Lower lobe of right lung (tissue), 2 donors: Measurements from ENCODE around the gene NEDD4L. TPM values are rescaled to one million over a fixed set of nuclear protein-coding genes. Genes with fewer than 3 reads are reported as not detected.
A peak's percentile ranks its signal among the peaks of the same experiment; 100 is the strongest.

Experiments
- ATAC-seq, 2 donors: fragments of 200-7000 bp; cut with Tn5 transposase; one replicate each; pipeline ENCODE4 v1.9.1; 2020 to 2022; ENCODE audit warnings: mild to moderate bottlenecking in 2 of 2, moderate library complexity in 2 of 2
- DNase-seq: peaks from one replicate; pipeline ENCODE4 v3.0.0-alpha.2; 2020
- H3K27ac ChIP-seq: fragments of 200-600 bp; one replicate; pipeline ENCODE4 v1.8.0; 2022
- H3K27me3 ChIP-seq: fragments of 200-600 bp; one replicate; pipeline ENCODE4 v1.8.0; 2022; ENCODE audit warnings: low read depth
- H3K36me3 ChIP-seq: fragments of 200-600 bp; one replicate; pipeline ENCODE4 v1.8.0; 2022; ENCODE audit warnings: mild to moderate bottlenecking
- H3K4me1 ChIP-seq: fragments of 200-600 bp; one replicate; pipeline ENCODE4 v1.8.0; 2022
- H3K4me3 ChIP-seq: fragments of 200-600 bp; one replicate; pipeline ENCODE4 v1.8.0; 2022; ENCODE audit warnings: mild to moderate bottlenecking
- H3K9me3 ChIP-seq: fragments of 200-600 bp; one replicate; pipeline ENCODE4 v1.8.0; 2022
- CTCF ChIP-seq: fragments of 200-600 bp; IDR thresholded peaks from one replicate; pipeline ENCODE4 v1.8.0; 2022; ENCODE audit warnings: antibody characterized with exemption, mild to moderate bottlenecking
- intact Hi-C: fragments of 100-400 bp; cut with DNase I; formaldehyde crosslinking; loops from one replicate; pipeline ENCODE4 v1.11.0; 2022
- total RNA-seq: library from RNA; stranded (reverse); fragmentation: NEBNext Ultra II Directional; extraction: Animal tissue kit (Norgen Biotek cat#: 25700); gene quantifications from one replicate; pipeline ENCODE4 v1.2.1, GENCODE V29; 2021
- donor health status: DM: no; HTN: yes; CAD: no; lungs with severe emphysema.

NEDD4L gene
- total RNA-seq, 1 donor from 2014 or later, result 203 TPM

DNA sequence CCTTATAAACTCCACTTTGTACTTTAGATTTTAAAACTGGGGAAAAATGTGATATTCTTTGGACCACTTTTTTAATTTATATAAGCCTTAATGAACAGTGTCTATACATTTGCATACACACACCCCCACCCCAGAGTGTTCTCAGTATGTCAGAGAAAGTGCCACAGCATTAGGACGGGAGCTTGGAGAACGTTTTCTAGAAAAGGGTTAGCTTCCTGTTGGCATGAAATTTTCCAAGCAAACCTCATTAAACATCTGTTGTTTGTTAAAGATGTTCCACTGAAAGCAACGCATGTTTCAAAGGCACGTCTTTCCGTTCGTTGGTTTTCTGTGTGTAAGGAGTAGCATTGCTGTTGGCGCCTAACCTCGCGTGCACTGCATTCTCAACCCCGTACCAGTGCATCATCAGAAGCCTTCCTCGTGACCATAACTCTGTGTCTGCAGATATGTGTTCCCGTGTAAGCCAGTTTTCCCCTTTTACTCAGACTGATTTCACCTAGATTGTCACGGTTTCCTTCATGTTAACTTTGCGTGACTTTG lies 356.4 kb downstream of the NEDD4L start:
- no peaks in the 10 kb centered on the region for H3K27me3 ChIP-seq
- peaks cover 19% of the 10 kb centered on the region for H3K36me3 ChIP-seq
- peaks cover 17% of the 10 kb centered on the region for H3K4me1 ChIP-seq
- no peak overlapping the region for H3K4me3 ChIP-seq
- H3K27ac ChIP-seq, result no peak overlapping the region
- no peaks in the 10 kb centered on the region for H3K9me3 ChIP-seq
- no peak for TF ChIP-seq CTCF
- no peak for DNase-seq
- intact Hi-C loops, result no loop called here
- ATAC-seq, result no peak

DNA sequence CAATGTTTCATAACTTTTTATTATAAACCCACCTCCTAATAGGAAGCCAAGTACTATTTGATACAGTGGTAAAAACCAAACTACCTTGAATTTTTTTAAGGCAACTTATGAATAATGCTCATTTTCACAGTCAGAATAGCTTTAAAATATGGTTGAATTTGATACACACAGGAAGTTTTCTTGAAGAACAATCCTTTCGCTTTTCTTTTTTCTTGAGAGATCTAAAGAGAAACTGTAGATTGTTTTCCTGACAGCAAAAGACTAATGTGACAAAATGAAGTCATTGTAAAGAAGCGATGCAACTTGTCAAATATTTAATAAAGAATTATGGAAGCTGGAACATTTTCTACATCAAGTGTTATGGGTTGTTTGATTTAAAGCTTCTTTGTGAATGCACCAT lies 357.2 kb downstream of the NEDD4L start:
- Histone ChIP-seq H3K27ac (no peak overlapping the region), H3K4me1 (peaks cover 17% of the 10 kb centered on the region), H3K27me3 (no peaks in the 10 kb centered on the region), H3K36me3 (peaks cover 15% of the 10 kb centered on the region), H3K4me3 (no peak overlapping the region), H3K9me3 (no peaks in the 10 kb centered on the region)
- intact Hi-C loops, result no loop called here
- ATAC-seq (no peak), DNase-seq (no peak)
- TF ChIP-seq CTCF, result no peak

- TF ChIP-seq CTCF, result no peak
- H3K27me3 ChIP-seq, result no peaks in the 10 kb centered on the region
- no peak overlapping the region for H3K4me3 ChIP-seq
- no peak for DNase-seq
- ATAC-seq, result peak; percentile 42 to 52
- H3K27ac ChIP-seq, result no peak overlapping the region
- H3K36me3 ChIP-seq, result peaks cover 6% of the 10 kb centered on the region
- no peaks in the 10 kb centered on the region for H3K9me3 ChIP-seq
- intact Hi-C loops, result no loop called here
- peaks cover 17% of the 10 kb centered on the region for H3K4me1 ChIP-seq
Observed at GRCh38 chr18:58402247-58402646, 358.2 kb downstream of the NEDD4L start.

- Histone ChIP-seq H3K4me1 (peaks cover 17% of the 10 kb centered on the region), H3K36me3 (peaks cover 6% of the 10 kb centered on the region), H3K4me3 (no peak overlapping the region), H3K9me3 (no peaks in the 10 kb centered on the region), H3K27me3 (no peaks in the 10 kb centered on the region), H3K27ac (no peak overlapping the region)
- intact Hi-C loops, result no loop called here
- DNase-seq (no peak), ATAC-seq (peak; percentile 40 to 53)
- no peak for TF ChIP-seq CTCF
Observed at GRCh38 chr18:58402951-58403702, 359.1 kb downstream of the NEDD4L start.

- no peaks in the 10 kb centered on the region for H3K36me3 ChIP-seq
- intact Hi-C loops, result no loop called here
- peak in 1 of 2 donors; percentile 2 for ATAC-seq
Observed at GRCh38 chr18:58403799-58404455, 359.9 kb downstream of the NEDD4L start.

More at GRCh38 chr18:58403799-58404455, 359.9 kb downstream of the NEDD4L start:
- no peak overlapping the region for H3K27ac ChIP-seq
- peaks cover 17% of the 10 kb centered on the region for H3K4me1 ChIP-seq
- H3K9me3 ChIP-seq, result no peaks in the 10 kb centered on the region
- DNase-seq, result no peak
- no peaks in the 10 kb centered on the region for H3K27me3 ChIP-seq
- no peak overlapping the region for H3K4me3 ChIP-seq
- no peak for TF ChIP-seq CTCF
